Hepatocyte (in vitro differentiated cells): ENCODE measurements around the gene SPINK1.

Source experiments
- EZH2 ChIP-seq: fragments of 200-600 bp; sonication (generic); IDR thresholded peaks from 2 replicates; pipeline ENCODE4 v1.6.1; 2016; ENCODE audit warnings: antibody characterized with exemption, mild to moderate bottlenecking, borderline replicate concordance
- TF ChIP-seq, protein P1 (sequence below): fragments of 200-600 bp; sonication (generic); IDR thresholded peaks from 2 replicates; pipeline ENCODE4 v1.5.1; 2016; ENCODE audit warnings: antibody characterized with exemption, mild to moderate bottlenecking; ENCODE audit not compliant: poor library complexity

DNA sequence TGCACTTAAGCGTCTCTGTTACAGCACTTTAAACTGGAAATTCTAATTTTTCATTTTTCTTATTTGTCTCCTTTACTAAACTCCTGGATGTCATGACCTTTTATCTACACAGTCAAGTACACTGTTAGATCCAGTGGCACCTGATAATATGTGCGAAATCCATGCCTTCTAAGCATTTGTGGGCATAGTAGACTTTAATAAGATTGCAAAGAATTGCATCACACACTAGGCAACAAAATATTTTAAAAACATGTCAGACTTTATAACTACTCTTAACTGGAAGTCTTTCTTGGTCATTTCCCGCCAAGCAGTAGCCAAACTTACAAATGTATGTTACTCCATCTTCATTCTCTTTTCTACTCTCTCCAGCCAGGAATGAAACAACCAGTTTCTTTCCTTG lies 5.0 kb upstream of the SPINK1 start:
- no peak for TF ChIP-seq EZH2
- TF ChIP-seq, protein P1, sequence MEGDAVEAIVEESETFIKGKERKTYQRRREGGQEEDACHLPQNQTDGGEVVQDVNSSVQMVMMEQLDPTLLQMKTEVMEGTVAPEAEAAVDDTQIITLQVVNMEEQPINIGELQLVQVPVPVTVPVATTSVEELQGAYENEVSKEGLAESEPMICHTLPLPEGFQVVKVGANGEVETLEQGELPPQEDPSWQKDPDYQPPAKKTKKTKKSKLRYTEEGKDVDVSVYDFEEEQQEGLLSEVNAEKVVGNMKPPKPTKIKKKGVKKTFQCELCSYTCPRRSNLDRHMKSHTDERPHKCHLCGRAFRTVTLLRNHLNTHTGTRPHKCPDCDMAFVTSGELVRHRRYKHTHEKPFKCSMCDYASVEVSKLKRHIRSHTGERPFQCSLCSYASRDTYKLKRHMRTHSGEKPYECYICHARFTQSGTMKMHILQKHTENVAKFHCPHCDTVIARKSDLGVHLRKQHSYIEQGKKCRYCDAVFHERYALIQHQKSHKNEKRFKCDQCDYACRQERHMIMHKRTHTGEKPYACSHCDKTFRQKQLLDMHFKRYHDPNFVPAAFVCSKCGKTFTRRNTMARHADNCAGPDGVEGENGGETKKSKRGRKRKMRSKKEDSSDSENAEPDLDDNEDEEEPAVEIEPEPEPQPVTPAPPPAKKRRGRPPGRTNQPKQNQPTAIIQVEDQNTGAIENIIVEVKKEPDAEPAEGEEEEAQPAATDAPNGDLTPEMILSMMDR = no peak
